ENCODE data around the gene PTGIS. TPM values are rescaled to one million over a fixed set of nuclear protein-coding genes. Genes with fewer than 3 reads are reported as not detected.

PTGIS gene
- total and polyA plus RNA-seq, 2 donors (not counting 1 experiment from before 2014, with no cell fraction given) = not detected

DNA sequence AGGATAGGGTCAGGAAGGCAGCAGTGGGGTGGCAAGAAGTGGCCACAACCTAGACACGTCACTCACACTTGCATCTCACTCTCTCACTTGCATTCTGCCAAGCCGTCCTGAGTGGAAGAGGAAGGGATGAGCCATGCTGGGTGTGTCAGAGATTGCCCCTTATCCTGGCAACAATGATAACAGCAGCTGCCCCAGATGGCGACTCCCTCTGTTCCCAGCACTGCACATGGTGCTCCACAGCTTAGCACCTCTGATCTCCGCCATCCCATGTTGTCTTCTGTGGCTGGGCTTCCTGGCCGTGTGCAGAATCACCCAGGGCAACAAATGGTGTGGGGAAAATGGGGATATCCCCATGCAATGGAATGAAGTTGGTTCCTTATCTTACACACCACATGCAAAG, 96.5 kb downstream of the PTGIS start:
- DNase-seq (no peak), ATAC-seq (ENCODE audit: low read depth) (no peak)
- Histone ChIP-seq H3K27ac (ENCODE audit: low read length in 2 of 2) (no peak overlapping the region), H3K4me1 (ENCODE audit: control insufficient read depth in 2 of 2, insufficient read depth in 2 of 2, low read length in 2 of 2) (no peaks in the 10 kb centered on the region), H3K79me2 (ENCODE audit: control insufficient read depth, insufficient read depth, low read length) (no peaks in the 10 kb centered on the region), H4K20me1 (ENCODE audit: control insufficient read depth, insufficient read depth, low read length, poor library complexity, severe bottlenecking) (no peaks in the 10 kb centered on the region), H3K9me3 (ENCODE audit: control extremely low read depth in 1 of 3, control insufficient read depth in 2 of 3, insufficient read depth in 1 of 3, low read length in 2 of 3) (no peaks in the 10 kb centered on the region), H2AFZ (ENCODE audit: insufficient read depth, low read depth, low read length, poor library complexity, severe bottlenecking) (no peak overlapping the region), H3K36me3 (replicated peaks in 1 of 2; ENCODE audit: control extremely low read depth in 1 of 2, control insufficient read depth in 1 of 2, extremely low read depth in 1 of 2, insufficient read depth in 2 of 2, low read length in 1 of 2) (no peaks in the 10 kb centered on the region), H3K27me3 (replicated peaks in 1 of 4; ENCODE audit: control extremely low read depth in 1 of 4, control insufficient read depth in 3 of 4, insufficient read depth in 4 of 4, low read length in 3 of 4) (peaks cover 0 to 14% (median 2%) of the 10 kb centered on the region in 4 experiments), H3K9ac (ENCODE audit: low read length) (no peak overlapping the region), H3K4me3 (ENCODE audit: control extremely low read depth in 1 of 5, extremely low read depth in 1 of 5, insufficient read depth in 1 of 5, low read depth in 2 of 5, low read length in 4 of 5) (no peak overlapping the region), H3K4me2 (replicated peaks; ENCODE audit: low read depth, low read length, poor library complexity, severe bottlenecking) (no peak overlapping the region)
- no peaks in the 10 kb centered on the region for H3K9me3 Mint-ChIP-seq (ENCODE audit: insufficient read depth)
- intact Hi-C loops (cut with micrococcal nuclease) = no loop called here
- H3K27me3 Mint-ChIP-seq = peaks cover 64% of the 10 kb centered on the region
- no peaks in the 10 kb centered on the region for H3K4me1 Mint-ChIP-seq
- 50% methylated on average over 1 of the region's 5 CpGs for WGBS (ENCODE audit: insufficient coverage)
- POLR2A ChIA-PET = no interaction called here
- no peak for TF ChIP-seq EZH2 (IDR thresholded peaks at IDR 0.05; ENCODE audit: borderline replicate concordance, insufficient read depth, low read depth, low read length, poor library complexity, severe bottlenecking)
- TF ChIP-seq, protein P1, sequence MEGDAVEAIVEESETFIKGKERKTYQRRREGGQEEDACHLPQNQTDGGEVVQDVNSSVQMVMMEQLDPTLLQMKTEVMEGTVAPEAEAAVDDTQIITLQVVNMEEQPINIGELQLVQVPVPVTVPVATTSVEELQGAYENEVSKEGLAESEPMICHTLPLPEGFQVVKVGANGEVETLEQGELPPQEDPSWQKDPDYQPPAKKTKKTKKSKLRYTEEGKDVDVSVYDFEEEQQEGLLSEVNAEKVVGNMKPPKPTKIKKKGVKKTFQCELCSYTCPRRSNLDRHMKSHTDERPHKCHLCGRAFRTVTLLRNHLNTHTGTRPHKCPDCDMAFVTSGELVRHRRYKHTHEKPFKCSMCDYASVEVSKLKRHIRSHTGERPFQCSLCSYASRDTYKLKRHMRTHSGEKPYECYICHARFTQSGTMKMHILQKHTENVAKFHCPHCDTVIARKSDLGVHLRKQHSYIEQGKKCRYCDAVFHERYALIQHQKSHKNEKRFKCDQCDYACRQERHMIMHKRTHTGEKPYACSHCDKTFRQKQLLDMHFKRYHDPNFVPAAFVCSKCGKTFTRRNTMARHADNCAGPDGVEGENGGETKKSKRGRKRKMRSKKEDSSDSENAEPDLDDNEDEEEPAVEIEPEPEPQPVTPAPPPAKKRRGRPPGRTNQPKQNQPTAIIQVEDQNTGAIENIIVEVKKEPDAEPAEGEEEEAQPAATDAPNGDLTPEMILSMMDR (IDR thresholded peaks at IDR 0.05) = no peak
- no peak overlapping the region for H3K4me3 Mint-ChIP-seq
- no peak overlapping the region for H3K27ac Mint-ChIP-seq
- CTCF ChIA-PET = no interaction called here

DNA sequence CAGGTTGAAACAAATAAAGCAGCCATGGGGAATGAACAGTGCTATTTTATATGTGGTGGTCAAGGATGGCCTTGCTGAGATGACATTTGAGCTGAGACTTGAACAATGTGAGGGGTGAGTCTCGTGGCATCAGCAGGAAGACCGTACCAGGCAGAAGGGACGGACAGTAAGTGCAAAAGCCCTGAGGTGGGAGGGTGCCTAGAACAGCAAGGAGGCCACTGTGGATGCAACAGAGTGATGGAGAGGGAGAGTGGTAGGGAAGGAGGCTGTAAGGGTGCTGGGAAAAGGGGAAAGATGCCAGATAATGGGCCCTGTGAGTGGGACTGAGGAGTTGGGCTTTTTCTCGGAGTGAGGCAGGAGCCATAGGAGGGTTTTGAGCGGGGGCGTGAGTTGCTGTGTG, 97.0 kb downstream of the PTGIS start:
- DNase-seq (no peak), ATAC-seq (ENCODE audit: low read depth) (no peak)
- no peak for TF ChIP-seq EZH2 (IDR thresholded peaks at IDR 0.05; ENCODE audit: borderline replicate concordance, insufficient read depth, low read depth, low read length, poor library complexity, severe bottlenecking)
- TF ChIP-seq, protein P1 (IDR thresholded peaks at IDR 0.05) = no peak
- H3K27ac Mint-ChIP-seq = no peak overlapping the region
- H3K27me3 Mint-ChIP-seq = peaks cover 64% of the 10 kb centered on the region
- Histone ChIP-seq H3K36me3 (replicated peaks in 1 of 2; ENCODE audit: control extremely low read depth in 1 of 2, control insufficient read depth in 1 of 2, extremely low read depth in 1 of 2, insufficient read depth in 2 of 2, low read length in 1 of 2) (no peaks in the 10 kb centered on the region), H3K9ac (ENCODE audit: low read length) (no peak overlapping the region), H3K4me2 (replicated peaks; ENCODE audit: low read depth, low read length, poor library complexity, severe bottlenecking) (no peak overlapping the region), H4K20me1 (ENCODE audit: control insufficient read depth, insufficient read depth, low read length, poor library complexity, severe bottlenecking) (no peaks in the 10 kb centered on the region), H3K27ac (ENCODE audit: low read length in 2 of 2) (no peak overlapping the region), H2AFZ (ENCODE audit: insufficient read depth, low read depth, low read length, poor library complexity, severe bottlenecking) (no peak overlapping the region), H3K4me3 (ENCODE audit: control extremely low read depth in 1 of 5, extremely low read depth in 1 of 5, insufficient read depth in 1 of 5, low read depth in 2 of 5, low read length in 4 of 5) (no peak overlapping the region), H3K9me3 (ENCODE audit: control extremely low read depth in 1 of 3, control insufficient read depth in 2 of 3, insufficient read depth in 1 of 3, low read length in 2 of 3) (no peaks in the 10 kb centered on the region), H3K27me3 (replicated peaks in 1 of 4; ENCODE audit: control extremely low read depth in 1 of 4, control insufficient read depth in 3 of 4, insufficient read depth in 4 of 4, low read length in 3 of 4) (peaks cover 0 to 11% (median 2%) of the 10 kb centered on the region in 4 experiments), H3K79me2 (ENCODE audit: control insufficient read depth, insufficient read depth, low read length) (no peaks in the 10 kb centered on the region), H3K4me1 (ENCODE audit: control insufficient read depth in 2 of 2, insufficient read depth in 2 of 2, low read length in 2 of 2) (no peaks in the 10 kb centered on the region)
- 77% methylated on average over 6 of the region's 6 CpGs for WGBS (ENCODE audit: insufficient coverage)
- H3K4me3 Mint-ChIP-seq = no peak overlapping the region
- no peaks in the 10 kb centered on the region for H3K9me3 Mint-ChIP-seq (ENCODE audit: insufficient read depth)
- ChIA-PET POLR2A (no interaction called here), CTCF (no interaction called here)
- intact Hi-C loops (cut with micrococcal nuclease) = no loop called here
- no peaks in the 10 kb centered on the region for H3K4me1 Mint-ChIP-seq
